ENCODE measurements around the gene NELFB.

Gene NELFB

GRCh38 chr9:137294681-137295237 lies 39.6 kb downstream of the NELFB start:
- peak; percentile 31 for TF ChIP-seq CTCF (conservative IDR thresholded peaks at IDR 0.05; ENCODE audit: control insufficient read depth, insufficient read depth, low read depth, low read length)
- DNase-seq (ENCODE audit: low read depth), result peak; percentile 33
- H3K4me3 ChIP-seq (ENCODE audit: control insufficient read depth, low read depth, low read length), result no peak overlapping the region

- DNase-seq (ENCODE audit: low read depth), result no peak
- no peak for TF ChIP-seq CTCF (conservative IDR thresholded peaks at IDR 0.05; ENCODE audit: control insufficient read depth, insufficient read depth, low read depth, low read length)
- H3K4me3 ChIP-seq (ENCODE audit: control insufficient read depth, low read depth, low read length), result no peak overlapping the region
Observed at GRCh38 chr9:137295238-137295811, 40.2 kb downstream of the NELFB start.

GRCh38 chr9:137295849-137296669 lies 40.9 kb downstream of the NELFB start:
- no peak for DNase-seq (ENCODE audit: low read depth)
- no peak for TF ChIP-seq CTCF (conservative IDR thresholded peaks at IDR 0.05; ENCODE audit: control insufficient read depth, insufficient read depth, low read depth, low read length)
- no peak overlapping the region for H3K4me3 ChIP-seq (ENCODE audit: control insufficient read depth, low read depth, low read length)

- H3K4me3 ChIP-seq (ENCODE audit: control insufficient read depth, low read depth, low read length), result no peak overlapping the region
- no peak for TF ChIP-seq CTCF (conservative IDR thresholded peaks at IDR 0.05; ENCODE audit: control insufficient read depth, insufficient read depth, low read depth, low read length)
- DNase-seq (ENCODE audit: low read depth), result peak; percentile 48
Observed at GRCh38 chr9:137296670-137297664, 41.8 kb downstream of the NELFB start.

GRCh38 chr9:137297966-137298365 lies 42.8 kb downstream of the NELFB start:
- H3K4me3 ChIP-seq (ENCODE audit: control insufficient read depth, low read depth, low read length), result no peak overlapping the region
- DNase-seq (ENCODE audit: low read depth), result no peak
- TF ChIP-seq CTCF (conservative IDR thresholded peaks at IDR 0.05; ENCODE audit: control insufficient read depth, insufficient read depth, low read depth, low read length), result no peak

All from fibroblast of mammary gland (primary cell).